Right atrium auricular region (tissue), 2 donors: Measurements from ENCODE around the gene GAMT. TPM values are rescaled to one million over a fixed set of nuclear protein-coding genes. Genes with fewer than 3 reads are reported as not detected.
"Not testable (repeated sequence)": the region's sequence is repeated elsewhere in the genome, so short reads cannot be mapped to it uniquely, and the experiment has no call there.

ENCODE experiments used
- DNase-seq: peaks from one replicate; pipeline ENCODE4 v3.0.0-alpha.2; 2019; ENCODE audit warnings: low spot score
- H3K27ac ChIP-seq, 2 donors: fragments of 200-600 bp; sonication (generic); 1 replicate in 1 of 2; 2 replicates in 1 of 2; pipeline ENCODE4 v1.5.1; 2016 to 2019
- H3K27me3 ChIP-seq, 2 donors: fragments of 200-600 bp; sonication (generic); one replicate each; pipeline versions ENCODE4 v1.5.1 to v1.6.0; 2017 to 2019
- H3K36me3 ChIP-seq: fragments of 200-600 bp; sonication (generic); one replicate; pipeline ENCODE4 v1.5.1; 2016
- H3K4me1 ChIP-seq, 2 donors: fragments of 200-600 bp; sonication (generic); one replicate each; pipeline versions ENCODE4 v1.5.1 to v1.6.0; 2017 to 2019
- H3K4me3 ChIP-seq, 2 donors: fragments of 200-600 bp; sonication (generic); 1 replicate in 1 of 2; 2 replicates in 1 of 2; pipeline ENCODE4 v1.5.1; 2017 to 2019; ENCODE audit warnings: mild to moderate bottlenecking in 1 of 2, moderate library complexity in 1 of 2
- H3K9me3 ChIP-seq, 2 donors: fragments of 200-600 bp; sonication (generic); one replicate each; pipeline ENCODE4 v1.5.1; 2019
- CTCF ChIP-seq, 2 donors: fragments of 200-600 bp; sonication (generic); IDR thresholded peaks; one replicate each; pipeline ENCODE4 v1.5.1; 2019; ENCODE audit warnings: antibody characterized with exemption in 2 of 2
- total RNA-seq, 2 donors: library from RNA; depleted of rRNA; stranded (reverse); fragments of >200 nt; gene quantifications; one replicate each; pipeline ENCODE4 v1.1.0, GENCODE V29; 2016

The GAMT gene
- total RNA-seq, 2 donors from 2014 or later, result 45.8 to 92.5 TPM

GRCh38 chr19:1421958-1422305, 20.6 kb upstream of the GAMT start:
- Histone ChIP-seq H3K4me3 (no peak overlapping the region), H3K4me1 (peaks cover 0 to 25% of the 10 kb centered on the region in 2 donors), H3K27me3 (no peaks in the 10 kb centered on the region), H3K9me3 (no peaks in the 10 kb centered on the region), H3K27ac (no peak overlapping the region), H3K36me3 (peaks cover 66% of the 10 kb centered on the region)
- no peak for DNase-seq
- no peak for TF ChIP-seq CTCF (IDR thresholded peaks at IDR 0.05)

GRCh38 chr19:1421218-1421957, 20.0 kb upstream of the GAMT start:
- no peak for DNase-seq
- Histone ChIP-seq H3K4me1 (peaks cover 0 to 30% of the 10 kb centered on the region in 2 donors), H3K27ac (no peak overlapping the region), H3K9me3 (no peaks in the 10 kb centered on the region), H3K27me3 (no peaks in the 10 kb centered on the region), H3K4me3 (no peak overlapping the region), H3K36me3 (peaks cover 61% of the 10 kb centered on the region)
- no peak for TF ChIP-seq CTCF (IDR thresholded peaks at IDR 0.05)

- Histone ChIP-seq H3K9me3 (no peaks in the 10 kb centered on the region), H3K36me3 (peaks cover 53% of the 10 kb centered on the region), H3K27me3 (no peaks in the 10 kb centered on the region), H3K4me1 (peaks cover 0 to 38% of the 10 kb centered on the region in 2 donors), H3K4me3 (no peak overlapping the region), H3K27ac (no peak overlapping the region)
- TF ChIP-seq CTCF (IDR thresholded peaks at IDR 0.05), result no peak
- no peak for DNase-seq
Observed at GRCh38 chr19:1420590-1420989, 19.2 kb upstream of the GAMT start.

GRCh38 chr19:1420085-1420484, 18.7 kb upstream of the GAMT start:
- H3K27ac ChIP-seq, DNase-seq: not testable (repeated sequence)
- H3K4me1 ChIP-seq, result peaks cover 0 to 43% of the 10 kb centered on the region in 2 donors

DNA sequence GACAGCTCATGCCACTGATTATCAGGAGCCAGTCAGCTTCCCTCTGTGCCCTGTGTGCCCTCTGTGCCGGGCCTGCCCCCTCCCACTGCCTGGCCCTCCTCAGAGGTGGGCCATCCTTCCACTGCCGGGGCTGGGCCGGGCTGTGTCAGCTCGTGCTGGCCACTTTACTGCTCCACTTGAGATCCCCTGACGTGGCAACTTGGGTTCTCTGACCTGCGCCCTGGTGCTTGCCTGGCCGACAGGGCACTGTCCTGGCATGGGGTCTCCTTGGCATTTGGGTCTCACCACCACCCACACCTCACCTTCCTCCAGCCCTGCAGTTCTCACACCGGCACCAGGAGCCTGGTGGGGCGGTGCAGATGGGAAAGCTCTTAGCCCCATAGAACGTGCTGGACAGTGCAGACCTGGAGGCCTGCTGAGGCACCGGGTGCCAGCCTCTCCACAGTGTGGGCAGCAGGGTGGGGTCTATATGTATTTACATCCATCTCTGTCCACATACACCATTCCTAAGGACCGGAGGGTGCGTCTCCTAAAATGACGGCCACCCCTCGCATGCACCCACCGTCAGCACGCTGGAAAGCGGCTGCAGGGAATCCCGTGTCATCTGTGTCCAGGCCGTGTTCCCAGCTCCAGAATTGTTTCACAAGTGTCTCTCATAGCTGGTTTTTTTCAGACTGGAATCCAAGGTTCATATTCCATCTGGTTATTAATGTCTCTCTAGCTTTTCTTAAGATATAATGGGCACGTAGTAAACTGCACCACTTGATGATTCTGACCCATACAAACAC, 17.8 kb upstream of the GAMT start:
- H3K36me3 ChIP-seq, result peaks cover 41% of the 10 kb centered on the region
- H3K4me1 ChIP-seq, result peaks cover 0 to 51% of the 10 kb centered on the region in 2 donors
- peak overlapping the region; percentile 67 to 98 for H3K27ac ChIP-seq
- no peak for DNase-seq
- H3K9me3 ChIP-seq, result no peaks in the 10 kb centered on the region
- no peak for TF ChIP-seq CTCF (IDR thresholded peaks at IDR 0.05)
- H3K4me3 ChIP-seq, result no peak overlapping the region
- H3K27me3 ChIP-seq, result no peaks in the 10 kb centered on the region

More at GRCh38 chr19:1420085-1420484, 18.7 kb upstream of the GAMT start:
- H3K27me3 ChIP-seq, H3K9me3 ChIP-seq, H3K4me3 ChIP-seq: not testable (repeated sequence)
- H3K36me3 ChIP-seq, result peaks cover 48% of the 10 kb centered on the region

GRCh38 chr19:1418496-1418775, 17.1 kb upstream of the GAMT start:
- H3K27me3 ChIP-seq, result no peaks in the 10 kb centered on the region
- no peak overlapping the region for H3K4me3 ChIP-seq
- H3K4me1 ChIP-seq, result peaks cover 0 to 58% of the 10 kb centered on the region in 2 donors
- no peak for TF ChIP-seq CTCF (IDR thresholded peaks at IDR 0.05)
- peaks cover 34% of the 10 kb centered on the region for H3K36me3 ChIP-seq
- no peaks in the 10 kb centered on the region for H3K9me3 ChIP-seq
- H3K27ac ChIP-seq, result peak overlapping the region; percentile 67 to 98
- no peak for DNase-seq
